Brain microvascular endothelial cell (primary cell): Measurements from ENCODE around the gene GTPBP8.

ENCODE experiments used
- DNase-seq: peaks from one replicate; pipeline ENCODE4 v3.0.0-alpha.2; 2020
- H3K27ac ChIP-seq: fragments of 250-450 bp; sonication (Bioruptor Pico); 2 replicates; pipeline ENCODE4 v1.5.1; 2020; ENCODE audit warnings: mild to moderate bottlenecking, moderate library complexity
- H3K27me3 ChIP-seq: fragments of 250-450 bp; sonication (Bioruptor Pico); replicated peaks from 2 replicates; pipeline ENCODE4 v1.5.1; 2020; ENCODE audit warnings: mild to moderate bottlenecking
- H3K36me3 ChIP-seq: fragments of 250-450 bp; sonication (Bioruptor Pico); replicated peaks from 2 replicates; pipeline ENCODE4 v1.5.1; 2020; ENCODE audit warnings: mild to moderate bottlenecking
- H3K4me3 ChIP-seq: 2 replicates; pipeline ENCODE4 v1.5.1; 2011; ENCODE audit warnings: low read depth, mild to moderate bottlenecking, control low read depth, low read length, moderate library complexity
- in situ Hi-C: cut with HindIII; loops from 2 replicates; pipeline ENCODE4 v1.10.0; 2017; ENCODE audit warnings: low sequenced_read_pairs, low pct_ligation_motif_present
- TF ChIP-seq, protein P1 (sequence below): IDR thresholded peaks from 2 replicates; pipeline ENCODE4 v1.5.1; 2011; ENCODE audit warnings: low read depth, mild to moderate bottlenecking, moderate library complexity, low read length, control low read depth, inconsistent platforms; ENCODE audit errors: missing control alignments

Gene GTPBP8

DNA sequence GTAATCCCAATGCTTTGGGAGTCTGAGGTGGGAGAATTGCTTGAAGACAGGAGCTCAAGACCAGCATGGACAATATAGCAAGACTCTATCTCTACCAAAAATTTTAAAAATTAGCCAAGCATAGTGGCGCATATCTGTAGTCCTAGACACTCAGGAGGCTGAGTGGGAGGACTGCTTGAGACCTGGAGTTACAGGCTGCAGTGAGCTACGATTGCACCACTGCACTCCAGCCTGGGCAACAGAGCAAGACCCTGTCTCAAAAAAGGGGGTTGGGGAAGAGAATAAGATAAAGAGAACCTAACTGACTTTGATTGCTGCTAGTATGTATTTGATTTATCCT is 16.6 kb upstream of the GTPBP8 start:
- in situ Hi-C loops, result no loop called here
- Histone ChIP-seq H3K27me3 (peaks cover 5% of the 10 kb centered on the region), H3K27ac (no peak overlapping the region), H3K4me3 (no peak overlapping the region), H3K36me3 (no peaks in the 10 kb centered on the region)
- TF ChIP-seq, protein P1, sequence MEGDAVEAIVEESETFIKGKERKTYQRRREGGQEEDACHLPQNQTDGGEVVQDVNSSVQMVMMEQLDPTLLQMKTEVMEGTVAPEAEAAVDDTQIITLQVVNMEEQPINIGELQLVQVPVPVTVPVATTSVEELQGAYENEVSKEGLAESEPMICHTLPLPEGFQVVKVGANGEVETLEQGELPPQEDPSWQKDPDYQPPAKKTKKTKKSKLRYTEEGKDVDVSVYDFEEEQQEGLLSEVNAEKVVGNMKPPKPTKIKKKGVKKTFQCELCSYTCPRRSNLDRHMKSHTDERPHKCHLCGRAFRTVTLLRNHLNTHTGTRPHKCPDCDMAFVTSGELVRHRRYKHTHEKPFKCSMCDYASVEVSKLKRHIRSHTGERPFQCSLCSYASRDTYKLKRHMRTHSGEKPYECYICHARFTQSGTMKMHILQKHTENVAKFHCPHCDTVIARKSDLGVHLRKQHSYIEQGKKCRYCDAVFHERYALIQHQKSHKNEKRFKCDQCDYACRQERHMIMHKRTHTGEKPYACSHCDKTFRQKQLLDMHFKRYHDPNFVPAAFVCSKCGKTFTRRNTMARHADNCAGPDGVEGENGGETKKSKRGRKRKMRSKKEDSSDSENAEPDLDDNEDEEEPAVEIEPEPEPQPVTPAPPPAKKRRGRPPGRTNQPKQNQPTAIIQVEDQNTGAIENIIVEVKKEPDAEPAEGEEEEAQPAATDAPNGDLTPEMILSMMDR, result no peak
- no peak for DNase-seq

DNA sequence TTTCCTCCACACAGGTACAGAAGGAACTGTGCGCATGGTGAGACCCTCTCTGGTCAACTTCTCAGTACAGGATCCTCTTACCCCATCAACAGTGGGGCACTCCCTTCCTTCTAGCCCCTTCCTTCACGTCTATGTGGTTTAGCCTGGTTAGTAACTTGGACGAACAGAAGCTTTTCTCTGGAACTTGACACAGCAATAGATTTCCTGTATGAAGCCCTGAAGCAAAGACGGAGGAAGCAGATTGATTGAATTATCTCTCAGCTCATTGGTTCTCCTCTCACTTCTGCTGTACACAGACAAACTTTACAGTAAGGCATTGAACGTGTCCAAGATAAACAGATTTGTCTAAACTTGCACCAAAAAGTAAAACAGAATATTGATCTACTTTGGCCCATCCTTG is 15.9 kb upstream of the GTPBP8 start, which contains the start of gene CD200R1:
TSS of gene CD200R1 (minus strand) at position 210 of the 400 bp plus-strand sequence. CDS start 246 bp downstream, outside the sequence.
- H3K27ac ChIP-seq, result no peak within 1 kb of the TSS

DNA sequence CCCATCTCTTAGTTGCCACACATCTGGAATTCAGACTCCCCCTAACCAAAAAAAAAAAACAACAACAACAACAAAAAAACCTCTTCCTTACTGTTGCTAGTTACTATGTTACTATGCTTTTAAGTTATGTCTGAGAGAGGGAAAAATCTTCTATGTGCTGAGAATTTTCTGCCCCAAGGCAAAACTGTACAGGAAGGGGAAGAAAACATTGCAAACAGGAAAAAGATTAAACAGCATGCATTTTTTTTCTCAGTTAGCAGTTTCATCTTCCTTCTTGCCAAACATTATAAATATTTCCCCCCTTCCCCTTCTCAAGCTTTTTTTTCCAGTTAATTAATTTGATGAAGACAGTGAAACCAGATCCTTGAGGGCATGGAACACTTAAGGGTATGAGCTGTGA is 14.8 kb upstream of the GTPBP8 start:
- Histone ChIP-seq H3K4me3 (no peak overlapping the region), H3K36me3 (no peaks in the 10 kb centered on the region), H3K27me3 (peaks cover 5% of the 10 kb centered on the region), H3K27ac (no peak overlapping the region)
- TF ChIP-seq, protein P1, result no peak
- DNase-seq, result no peak
- in situ Hi-C loops, result loop anchor here (25.0 kb wide), 1 partner anchor 389 kb away; no protein-coding TSS in a partner anchor

More for the DNA sequence above, 15.9 kb upstream of the GTPBP8 start, which contains the start of gene CD200R1:
- in situ Hi-C loops, result loop anchor here (25.0 kb wide), 1 partner anchor 388 kb away; no protein-coding TSS in a partner anchor
- TF ChIP-seq, protein P1, result no peak
- Histone ChIP-seq H3K4me3 (no peak within 1 kb of the TSS), H3K27me3 (peaks cover 5% of the 10 kb centered on the region), H3K36me3 (no peaks in the 10 kb centered on the region)
- DNase-seq, result no peak

DNA sequence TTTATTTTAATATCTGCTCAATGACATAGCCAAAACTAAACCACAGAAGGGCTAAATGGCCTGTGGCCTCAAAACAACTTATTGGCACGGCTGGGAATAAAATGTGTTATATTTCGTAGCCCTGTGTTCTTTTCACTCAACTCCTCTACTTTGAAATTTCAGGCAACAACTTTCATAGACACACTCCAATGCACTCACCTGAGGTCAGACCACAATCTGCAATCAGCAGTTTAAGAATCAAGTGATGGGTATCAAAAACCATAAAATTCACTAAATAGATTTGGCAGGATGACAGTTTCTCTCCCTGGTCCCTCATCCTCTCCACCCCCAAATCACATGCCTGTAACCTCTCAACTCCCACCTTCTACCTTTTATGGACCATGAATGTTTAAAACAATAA is 13.8 kb upstream of the GTPBP8 start:
- DNase-seq, result no peak
- Histone ChIP-seq H3K27ac (no peak overlapping the region), H3K36me3 (no peaks in the 10 kb centered on the region), H3K27me3 (no peaks in the 10 kb centered on the region), H3K4me3 (no peak overlapping the region)
- TF ChIP-seq, protein P1, result no peak
- in situ Hi-C loops, result loop anchor here (25.0 kb wide), 1 partner anchor 390 kb away; no protein-coding TSS in a partner anchor

DNA sequence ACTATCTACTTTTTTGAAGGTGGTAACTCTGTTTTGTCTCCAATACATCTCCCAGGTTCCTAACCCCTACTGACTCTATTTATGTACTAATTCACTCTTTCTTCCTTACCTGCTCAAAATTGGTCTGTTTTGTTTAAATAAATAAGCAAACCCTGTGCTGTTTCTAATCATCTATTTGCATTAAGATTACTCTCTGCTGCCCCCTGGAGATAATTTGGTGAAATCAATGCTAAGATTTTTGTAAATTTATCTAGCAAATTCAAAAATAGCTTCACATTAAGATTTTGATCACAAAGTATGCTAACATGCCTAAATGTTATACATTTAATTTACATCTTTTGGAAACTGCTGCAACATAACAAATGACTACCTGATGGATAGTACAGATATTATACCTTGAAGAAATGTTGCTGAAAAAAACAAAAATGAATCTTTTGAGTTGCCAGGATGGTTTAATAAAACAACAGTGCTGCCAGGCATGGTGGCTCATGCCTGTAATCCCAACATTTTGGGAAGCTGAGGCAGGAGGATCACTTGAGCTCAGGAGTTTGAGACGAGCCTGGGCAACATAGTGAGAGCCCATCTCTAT is 11.4 kb upstream of the GTPBP8 start:
- Histone ChIP-seq H3K27ac (no peak overlapping the region), H3K36me3 (no peaks in the 10 kb centered on the region), H3K27me3 (no peaks in the 10 kb centered on the region), H3K4me3 (no peak overlapping the region)
- no peak for DNase-seq
- TF ChIP-seq, protein P1, result peak; percentile 31
- in situ Hi-C loops, result loop anchor here (25.0 kb wide), 1 partner anchor 392 kb away; no protein-coding TSS in a partner anchor

DNA sequence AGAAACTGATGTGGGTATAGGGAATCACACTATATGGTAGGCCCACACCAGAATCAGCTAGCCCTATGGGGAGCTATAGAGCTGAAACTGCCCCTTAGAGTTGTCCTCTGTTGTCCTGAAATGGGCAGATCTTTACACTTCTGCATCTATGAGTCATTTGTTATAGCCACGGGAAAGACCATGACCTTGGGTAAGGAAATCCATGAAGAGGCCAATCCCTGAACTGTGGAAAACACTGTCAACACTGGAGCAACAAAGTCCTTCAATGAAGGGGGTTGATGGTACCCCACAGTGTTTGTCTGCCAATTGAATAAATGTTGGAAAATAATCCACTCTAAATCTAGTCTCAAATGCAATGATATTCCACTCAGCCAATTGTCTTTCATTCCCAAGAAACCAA is 10.7 kb upstream of the GTPBP8 start:
- no peaks in the 10 kb centered on the region for H3K27me3 ChIP-seq
- H3K4me3 ChIP-seq, result no peak overlapping the region
- in situ Hi-C loops, result loop anchor here (25.0 kb wide), 1 partner anchor 393 kb away; no protein-coding TSS in a partner anchor
- H3K36me3 ChIP-seq, result no peaks in the 10 kb centered on the region
- DNase-seq, result no peak
- no peak overlapping the region for H3K27ac ChIP-seq
- TF ChIP-seq, protein P1, result no peak
